HFFc6 (cell line): ENCODE results near the gene ABCA7. TPM values are rescaled to one million over a fixed set of nuclear protein-coding genes. Genes with fewer than 3 reads are reported as not detected.

Experiments
- DNase-seq: peaks from one replicate; pipeline ENCODE4 v3.0.0-alpha.2; 2018
- H3K27ac Mint-ChIP-seq: 2 replicates; pipeline ENCODE4 v1.8.0; 2020; ENCODE audit warnings: mild to moderate bottlenecking, mixed read lengths
- H3K27me3 Mint-ChIP-seq: 2 replicates; pipeline ENCODE4 v1.8.0; 2021; ENCODE audit warnings: mild to moderate bottlenecking, moderate library complexity, mixed read lengths; ENCODE audit not compliant: insufficient read depth
- H3K36me3 Mint-ChIP-seq: 2 replicates; pipeline ENCODE4 v1.8.0; 2021; ENCODE audit warnings: low read depth, mixed read lengths
- H3K4me1 Mint-ChIP-seq: 2 replicates; pipeline ENCODE4 v1.8.0; 2020; ENCODE audit warnings: low read depth, mixed read lengths
- H3K4me3 Mint-ChIP-seq: 2 replicates; pipeline ENCODE4 v1.8.0; 2020; ENCODE audit warnings: mild to moderate bottlenecking, moderate library complexity, mixed read lengths
- H3K9me3 Mint-ChIP-seq: 2 replicates; pipeline ENCODE4 v1.8.0; 2020; ENCODE audit warnings: mild to moderate bottlenecking, mixed read lengths
- CTCF ChIP-seq: fragments of 200-600 bp; sonication (generic); IDR thresholded peaks from 2 replicates; pipeline ENCODE4 v1.5.0; 2021; ENCODE audit warnings: antibody characterized with exemption, mild to moderate bottlenecking
- total RNA-seq, 6 experiments: library from RNA; stranded (reverse); fragmentation: NEBNext Ultra II Directional; extraction: Animal tissue kit (Norgen Biotek cat#: 25700); gene quantifications; 2 replicates in 1 of 6; 3 replicates in 5 of 6; pipeline ENCODE4 v1.2.3, GENCODE V29; 2021

The ABCA7 gene
- total RNA-seq, 6 experiments from 2014 or later = 4.6 to 8.1 (median 6.6) TPM

GRCh38 chr19:1026783-1027649, 12.9 kb upstream of the ABCA7 start:
- Mint-ChIP-seq H3K4me1 (peaks cover 18% of the 10 kb centered on the region), H3K36me3 (peaks cover 6% of the 10 kb centered on the region), H3K27me3 (peaks cover 9% of the 10 kb centered on the region; the same call in 1 of the 2 replicates), H3K27ac (peak overlapping the region; percentile 87), H3K9me3 (no peaks in the 10 kb centered on the region), H3K4me3 (peak overlapping the region; percentile 97)
- TF ChIP-seq CTCF = no peak
- DNase-seq = no peak

- Mint-ChIP-seq H3K9me3 (no peaks in the 10 kb centered on the region), H3K27me3 (peaks cover 9% of the 10 kb centered on the region; the same call in 1 of the 2 replicates), H3K4me1 (peaks cover 18% of the 10 kb centered on the region), H3K36me3 (peaks cover 6% of the 10 kb centered on the region), H3K4me3 (peak overlapping the region; percentile 97), H3K27ac (peak overlapping the region; percentile 87)
- no peak for TF ChIP-seq CTCF
- no peak for DNase-seq
Measured at GRCh38 chr19:1027650-1028061, 12.3 kb upstream of the ABCA7 start.

GRCh38 chr19:1028062-1028926, 11.6 kb upstream of the ABCA7 start:
- DNase-seq = peak; percentile 92
- TF ChIP-seq CTCF = no peak
- peak overlapping the region; percentile 77 for H3K27ac Mint-ChIP-seq
- no peaks in the 10 kb centered on the region for H3K9me3 Mint-ChIP-seq
- H3K36me3 Mint-ChIP-seq = peaks cover 6% of the 10 kb centered on the region
- peaks cover 10% of the 10 kb centered on the region; the same call in 1 of the 2 replicates for H3K27me3 Mint-ChIP-seq
- peaks cover 18% of the 10 kb centered on the region for H3K4me1 Mint-ChIP-seq
- H3K4me3 Mint-ChIP-seq = peak overlapping the region; percentile 97

GRCh38 chr19:1032264-1032867, 7.5 kb upstream of the ABCA7 start:
- H3K27me3 Mint-ChIP-seq = peaks cover 11% of the 10 kb centered on the region; the same call in 1 of the 2 replicates
- H3K27ac Mint-ChIP-seq = no peak overlapping the region
- no peak for TF ChIP-seq CTCF
- H3K36me3 Mint-ChIP-seq = peaks cover 4% of the 10 kb centered on the region
- no peak overlapping the region; the same call in 1 of the 2 replicates for H3K4me3 Mint-ChIP-seq
- H3K9me3 Mint-ChIP-seq = no peaks in the 10 kb centered on the region
- DNase-seq = no peak
- H3K4me1 Mint-ChIP-seq = peaks cover 13% of the 10 kb centered on the region

- Mint-ChIP-seq H3K9me3 (peaks cover 6% of the 10 kb centered on the region; the same call in 1 of the 2 replicates), H3K27me3 (peaks cover 29% of the 10 kb centered on the region), H3K4me1 (peaks cover 33% of the 10 kb centered on the region), H3K36me3 (peaks cover 10% of the 10 kb centered on the region), H3K27ac (no peak overlapping the region), H3K4me3 (no peak overlapping the region)
- peak; percentile 2; the same call in 1 of the 2 replicates for TF ChIP-seq CTCF
- no peak for DNase-seq
Measured at GRCh38 chr19:1035998-1036621, 3.8 kb upstream of the ABCA7 start.
